Activated CD4-positive, alpha-beta T cell treated with anti-CD3 and anti-CD28 coated beads, Interleukin-2, amount 10 ng/mL, durations not matched to agents 24 days and 14 days (primary cell): ENCODE measurements around the gene SNX24. TPM values are rescaled to one million over a fixed set of nuclear protein-coding genes. Genes with fewer than 3 reads are reported as not detected.
"Not testable (repeated sequence)": the region's sequence is repeated elsewhere in the genome, so short reads cannot be mapped to it uniquely, and the experiment has no call there.

ENCODE experiments used
- DNase-seq: peaks from one replicate; pipeline ENCODE4 v3.0.0; 2022
- H3K27ac Mint-ChIP-seq: one replicate; pipeline ENCODE4 v1.8.0; 2022; ENCODE audit warnings: mild to moderate bottlenecking, mixed read lengths
- H3K27me3 Mint-ChIP-seq: one replicate; pipeline ENCODE4 v1.8.0; 2022; ENCODE audit warnings: mixed read lengths
- H3K36me3 Mint-ChIP-seq: one replicate; pipeline ENCODE4 v1.8.0; 2022; ENCODE audit warnings: low read depth, mild to moderate bottlenecking, mixed read lengths
- H3K4me1 Mint-ChIP-seq: one replicate; pipeline ENCODE4 v1.8.0; 2021; ENCODE audit warnings: mixed read lengths
- H3K4me3 Mint-ChIP-seq: one replicate; pipeline ENCODE4 v1.8.0; 2022; ENCODE audit warnings: mild to moderate bottlenecking, moderate library complexity, mixed read lengths
- H3K9me3 Mint-ChIP-seq: one replicate; pipeline ENCODE4 v1.8.0; 2021; ENCODE audit warnings: mixed read lengths
- intact Hi-C: fragments of 100-400 bp; cut with micrococcal nuclease; formaldehyde crosslinking; loops from one replicate; pipeline ENCODE4 v1.15.1; 2023
- total RNA-seq: library from RNA; stranded (reverse); gene quantifications from 2 replicates; pipeline ENCODE4 v1.2.3, GENCODE V29; 2022

SNX24 gene
- total RNA-seq, 1 donor from 2014 or later = 0.37 TPM

DNA sequence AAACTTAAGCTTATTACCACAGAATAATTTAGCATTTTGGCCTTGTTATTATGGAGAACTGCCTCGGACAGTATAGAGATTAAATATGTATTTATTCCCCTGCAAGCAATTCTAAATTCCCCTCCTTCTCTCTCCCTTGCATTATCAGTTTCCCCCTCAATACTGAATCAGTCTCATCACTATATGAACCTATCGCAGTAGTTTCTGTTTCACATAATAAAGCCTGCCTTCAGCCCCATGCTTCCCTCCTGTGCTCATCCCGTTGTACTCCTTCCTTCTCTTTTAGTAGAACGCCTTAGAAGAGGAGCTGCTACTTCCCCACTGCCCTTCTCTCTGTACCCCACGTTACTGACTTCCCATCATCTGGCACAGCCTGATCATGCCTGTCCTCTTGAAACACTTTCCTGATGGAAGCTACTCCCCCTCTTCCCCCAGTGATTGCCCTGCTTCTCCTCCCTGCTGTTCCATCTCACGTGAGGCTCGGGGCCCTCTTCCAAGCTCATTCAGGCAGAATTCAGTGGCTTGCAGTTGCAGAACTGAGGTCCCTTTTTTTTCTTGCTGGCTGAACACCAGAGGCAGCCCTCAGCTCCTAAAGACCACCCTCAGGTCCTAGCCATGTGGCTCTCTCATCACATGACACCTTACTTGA lies 97.8 kb downstream of the SNX24 start:
- Mint-ChIP-seq H3K36me3 (no peaks in the 10 kb centered on the region), H3K4me3 (no peak overlapping the region), H3K4me1 (no peaks in the 10 kb centered on the region), H3K27ac (no peak overlapping the region), H3K9me3 (no peaks in the 10 kb centered on the region), H3K27me3 (no peaks in the 10 kb centered on the region)
- intact Hi-C loops = no loop called here
- no peak for DNase-seq

DNA sequence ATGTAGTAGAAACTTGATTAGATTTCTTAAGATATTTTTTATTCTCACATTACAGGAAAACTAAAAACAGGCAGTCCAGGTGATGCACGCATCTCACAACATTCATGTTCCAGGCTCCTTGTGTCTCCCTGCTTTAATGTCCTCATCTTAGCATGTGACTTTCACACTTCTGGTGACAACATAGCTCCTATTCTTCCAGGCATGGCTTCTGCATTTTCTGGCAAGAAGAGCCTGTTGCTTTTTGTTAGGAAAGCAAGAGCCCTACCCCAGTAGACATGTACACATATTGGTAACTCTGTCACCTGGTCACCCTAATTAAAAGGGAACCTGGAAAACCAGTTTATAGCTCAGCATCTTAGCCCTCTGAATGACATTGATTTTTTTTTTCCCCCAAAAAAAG lies 98.6 kb downstream of the SNX24 start:
- no peaks in the 10 kb centered on the region for H3K36me3 Mint-ChIP-seq
- intact Hi-C loops = no loop called here
- no peaks in the 10 kb centered on the region for H3K9me3 Mint-ChIP-seq
- H3K27me3 Mint-ChIP-seq = no peaks in the 10 kb centered on the region
- no peak overlapping the region for H3K4me3 Mint-ChIP-seq
- no peak overlapping the region for H3K27ac Mint-ChIP-seq
- H3K4me1 Mint-ChIP-seq = no peaks in the 10 kb centered on the region
- no peak for DNase-seq

GRCh38 chr5:122947372-122947771 lies 102.0 kb downstream of the SNX24 start:
- no peak for DNase-seq
- Mint-ChIP-seq H3K4me3 (no peak overlapping the region), H3K9me3 (no peaks in the 10 kb centered on the region), H3K27me3 (no peaks in the 10 kb centered on the region), H3K4me1 (no peaks in the 10 kb centered on the region), H3K36me3 (no peaks in the 10 kb centered on the region), H3K27ac (no peak overlapping the region)
- intact Hi-C loops = no loop called here

GRCh38 chr5:122947772-122948171 lies 102.4 kb downstream of the SNX24 start:
- no peak for DNase-seq
- H3K27ac Mint-ChIP-seq = no peak overlapping the region
- no peaks in the 10 kb centered on the region for H3K9me3 Mint-ChIP-seq
- H3K4me3 Mint-ChIP-seq = no peak overlapping the region
- H3K4me1 Mint-ChIP-seq = no peaks in the 10 kb centered on the region
- H3K36me3 Mint-ChIP-seq = no peaks in the 10 kb centered on the region
- intact Hi-C loops = no loop called here
- no peaks in the 10 kb centered on the region for H3K27me3 Mint-ChIP-seq

DNA sequence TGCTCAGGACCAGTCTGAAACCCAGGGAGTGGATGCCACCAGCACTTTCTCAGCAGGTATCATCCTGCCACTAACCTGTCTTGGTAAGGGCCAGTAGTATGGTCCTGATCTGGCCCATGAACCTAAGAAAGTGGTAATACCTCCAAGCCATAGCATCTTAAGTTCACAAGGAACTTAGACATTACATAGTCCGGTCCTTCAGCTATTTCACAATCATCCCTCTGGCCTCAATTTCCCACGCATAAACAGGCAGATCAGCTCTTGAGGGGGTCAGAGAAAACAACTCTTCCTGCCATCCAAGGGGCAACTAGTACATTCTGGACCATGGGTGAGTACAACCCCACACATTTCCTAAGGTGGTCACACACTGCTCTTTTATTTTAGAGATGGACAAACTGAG lies 102.9 kb downstream of the SNX24 start:
- no peak for DNase-seq
- Mint-ChIP-seq H3K4me3 (no peak overlapping the region), H3K9me3 (no peaks in the 10 kb centered on the region), H3K4me1 (no peaks in the 10 kb centered on the region), H3K27ac (no peak overlapping the region), H3K27me3 (no peaks in the 10 kb centered on the region), H3K36me3 (no peaks in the 10 kb centered on the region)
- intact Hi-C loops = no loop called here

DNA sequence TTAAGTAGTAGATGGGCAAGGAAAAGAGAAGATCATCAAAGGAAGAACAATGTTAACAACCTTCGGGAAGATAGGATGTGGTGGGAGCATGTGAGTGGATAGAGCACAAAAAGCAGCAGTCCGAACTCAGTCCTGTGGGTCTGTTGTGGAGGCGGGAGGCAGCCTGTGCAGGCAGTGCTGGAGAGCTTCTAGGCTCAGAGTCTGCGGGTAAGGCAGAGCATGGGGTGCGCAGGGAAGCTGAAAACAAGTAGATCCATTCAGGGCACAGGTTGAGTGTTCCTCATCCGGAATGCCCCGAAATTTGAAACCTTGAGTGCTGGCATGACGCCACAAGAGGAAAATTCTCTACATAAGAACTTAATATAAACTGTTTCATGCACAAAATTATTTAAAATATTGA lies 106.2 kb downstream of the SNX24 start:
- H3K27ac Mint-ChIP-seq = no peak overlapping the region
- H3K4me3 Mint-ChIP-seq = no peak overlapping the region
- H3K27me3 Mint-ChIP-seq = no peaks in the 10 kb centered on the region
- H3K36me3 Mint-ChIP-seq = no peaks in the 10 kb centered on the region
- no peaks in the 10 kb centered on the region for H3K4me1 Mint-ChIP-seq
- intact Hi-C loops = no loop called here
- H3K9me3 Mint-ChIP-seq = no peaks in the 10 kb centered on the region
- no peak for DNase-seq

- intact Hi-C loops = no loop called here
- Mint-ChIP-seq H3K27ac (no peak overlapping the region), H3K4me3 (no peak overlapping the region), H3K27me3 (no peaks in the 10 kb centered on the region), H3K4me1 (no peaks in the 10 kb centered on the region), H3K36me3 (no peaks in the 10 kb centered on the region), H3K9me3 (no peaks in the 10 kb centered on the region)
- DNase-seq = no peak
These were observed 109.3 kb downstream of the SNX24 start for GRCh38 chr5:122954719-122955118.

GRCh38 chr5:122957457-122957856 lies 112.0 kb downstream of the SNX24 start:
- Mint-ChIP-seq H3K9me3 (no peaks in the 10 kb centered on the region), H3K4me3 (no peak overlapping the region), H3K4me1 (no peaks in the 10 kb centered on the region), H3K27me3 (no peaks in the 10 kb centered on the region), H3K27ac (no peak overlapping the region), H3K36me3 (no peaks in the 10 kb centered on the region)
- intact Hi-C loops = no loop called here
- no peak for DNase-seq

GRCh38 chr5:122959740-122960445 lies 114.5 kb downstream of the SNX24 start:
- intact Hi-C loops = no loop called here
- no peak for DNase-seq
- Mint-ChIP-seq H3K4me1 (no peaks in the 10 kb centered on the region), H3K4me3 (no peak overlapping the region), H3K36me3 (no peaks in the 10 kb centered on the region), H3K9me3 (no peaks in the 10 kb centered on the region), H3K27me3 (no peaks in the 10 kb centered on the region), H3K27ac (no peak overlapping the region)

DNA sequence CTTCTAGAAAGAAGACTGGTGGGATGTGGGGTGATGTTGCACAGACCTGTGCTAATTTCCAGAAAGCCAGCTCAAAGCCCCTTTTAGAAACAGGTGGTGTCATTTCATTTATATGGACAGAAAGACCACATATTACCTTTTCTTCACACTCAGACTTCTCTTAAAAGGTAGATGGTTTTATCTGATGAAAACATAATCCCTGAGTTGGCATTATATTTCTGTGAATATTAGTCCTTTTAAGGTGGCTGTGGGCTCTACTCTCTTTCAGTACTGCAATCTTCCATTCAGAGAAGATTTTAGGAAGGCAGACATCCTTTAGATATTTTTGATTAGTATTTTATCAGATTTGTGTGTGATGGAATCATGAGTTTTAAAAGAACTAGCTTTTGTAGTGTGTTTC lies 117.9 kb downstream of the SNX24 start:
- intact Hi-C loops = no loop called here
- Mint-ChIP-seq H3K36me3 (no peaks in the 10 kb centered on the region), H3K4me1 (no peaks in the 10 kb centered on the region), H3K9me3 (no peaks in the 10 kb centered on the region), H3K27me3 (no peaks in the 10 kb centered on the region), H3K4me3 (no peak overlapping the region), H3K27ac (no peak overlapping the region)
- DNase-seq = no peak

- Mint-ChIP-seq H3K36me3 (no peaks in the 10 kb centered on the region), H3K27me3 (no peaks in the 10 kb centered on the region), H3K4me3 (no peak overlapping the region), H3K27ac (no peak overlapping the region), H3K9me3 (no peaks in the 10 kb centered on the region), H3K4me1 (no peaks in the 10 kb centered on the region)
- no peak for DNase-seq
- intact Hi-C loops = no loop called here
These were observed 119.7 kb downstream of the SNX24 start for GRCh38 chr5:122965111-122965510.

GRCh38 chr5:122967085-122967484 lies 121.7 kb downstream of the SNX24 start:
- Mint-ChIP-seq H3K4me1 (no peaks in the 10 kb centered on the region), H3K9me3 (no peaks in the 10 kb centered on the region), H3K27me3 (no peaks in the 10 kb centered on the region), H3K36me3 (no peaks in the 10 kb centered on the region), H3K27ac (no peak overlapping the region), H3K4me3 (no peak overlapping the region)
- intact Hi-C loops = no loop called here
- no peak for DNase-seq

- no peak overlapping the region for H3K27ac Mint-ChIP-seq
- intact Hi-C loops = no loop called here
- no peak overlapping the region for H3K4me3 Mint-ChIP-seq
- no peak for DNase-seq
- H3K27me3 Mint-ChIP-seq = no peaks in the 10 kb centered on the region
- no peaks in the 10 kb centered on the region for H3K36me3 Mint-ChIP-seq
- H3K4me1 Mint-ChIP-seq = no peaks in the 10 kb centered on the region
- H3K9me3 Mint-ChIP-seq = no peaks in the 10 kb centered on the region
These were observed 122.2 kb downstream of the SNX24 start for GRCh38 chr5:122967625-122968024.

DNA sequence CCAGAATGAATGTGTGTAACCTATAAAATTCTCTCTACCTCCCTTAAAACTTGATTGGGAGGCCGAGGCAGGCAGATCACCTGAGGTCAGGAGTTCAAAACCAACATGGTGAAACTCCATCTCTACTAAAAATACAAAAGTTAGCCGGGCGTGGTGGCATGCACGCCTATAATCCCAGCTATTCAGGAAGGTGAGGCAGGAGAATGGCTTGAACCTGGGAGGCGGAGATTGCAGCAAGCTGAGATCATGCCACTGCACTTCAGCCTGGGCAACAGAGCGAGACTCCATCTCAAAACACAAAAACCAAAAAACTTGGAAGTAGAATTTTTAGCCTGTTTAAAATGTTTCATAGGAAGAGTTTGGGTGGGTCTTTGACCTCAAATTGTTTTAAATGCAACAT lies 122.6 kb downstream of the SNX24 start:
- H3K27me3 Mint-ChIP-seq, intact Hi-C loops, H3K36me3 Mint-ChIP-seq, H3K4me3 Mint-ChIP-seq, H3K27ac Mint-ChIP-seq, H3K4me1 Mint-ChIP-seq, DNase-seq, H3K9me3 Mint-ChIP-seq: not testable (repeated sequence)

- no peaks in the 10 kb centered on the region for H3K27me3 Mint-ChIP-seq
- H3K9me3 Mint-ChIP-seq = no peaks in the 10 kb centered on the region
- H3K27ac Mint-ChIP-seq = no peak overlapping the region
- DNase-seq = no peak
- H3K36me3 Mint-ChIP-seq = no peaks in the 10 kb centered on the region
- intact Hi-C loops = no loop called here
- H3K4me3 Mint-ChIP-seq = no peak overlapping the region
- H3K4me1 Mint-ChIP-seq = no peaks in the 10 kb centered on the region
These were observed 125.9 kb downstream of the SNX24 start for GRCh38 chr5:122971333-122971732.
